Thoracic aorta (tissue), 2 donors: ENCODE data around the gene MAML2. TPM values are rescaled to one million over a fixed set of nuclear protein-coding genes. Genes with fewer than 3 reads are reported as not detected.
A peak's percentile ranks its signal among the peaks of the same experiment; 100 is the strongest.

Source experiments
- ATAC-seq: fragments of 150-250 bp; one replicate; pipeline ENCODE4 v1.8.0; 2017; ENCODE audit warnings: low read depth; ENCODE audit not compliant: insufficient number of reproducible peaks, low FRiP score
- DNase-seq: peaks from one replicate; pipeline ENCODE4 v3.0.0-alpha.2; 2020; ENCODE audit warnings: low spot score
- H3K27ac ChIP-seq, 2 donors: fragments of 200-600 bp; sonication (generic); 1 replicate in 1 of 2; 2 replicates in 1 of 2; pipeline ENCODE4 v1.5.1; 2016; ENCODE audit warnings: mild to moderate bottlenecking in 2 of 2, moderate library complexity in 2 of 2
- H3K27me3 ChIP-seq: fragments of 200-600 bp; sonication (generic); replicated peaks from 2 replicates; pipeline ENCODE4 v1.6.0; 2016; ENCODE audit warnings: mild to moderate bottlenecking; ENCODE audit not compliant: insufficient read depth
- H3K36me3 ChIP-seq: fragments of 200-600 bp; sonication (generic); one replicate; pipeline ENCODE4 v1.5.1; 2016
- H3K4me1 ChIP-seq, 2 donors: fragments of 200-600 bp; sonication (generic); 1 replicate in 1 of 2; 2 replicates in 1 of 2; pipeline versions ENCODE4 v1.5.1 to v1.6.0; 2016; ENCODE audit warnings: low read depth in 2 of 2, mild to moderate bottlenecking in 1 of 2; ENCODE audit not compliant: control insufficient read depth in 1 of 2
- H3K4me3 ChIP-seq: fragments of 200-600 bp; sonication (generic); 2 replicates; pipeline ENCODE4 v1.5.1; 2016; ENCODE audit warnings: mild to moderate bottlenecking
- H3K9me3 ChIP-seq: fragments of 200-600 bp; sonication (generic); 2 replicates; pipeline ENCODE4 v1.5.1; 2016
- total RNA-seq, 2 donors: library from RNA; depleted of rRNA; stranded (reverse); fragments of >200 nt; gene quantifications; one replicate each; pipeline versions ENCODE4 v1.1.0 to v1.2.3, GENCODE V29; 2016
- TF ChIP-seq, protein P1 (sequence below): fragments of 200-600 bp; sonication (generic); IDR thresholded peaks from one replicate; pipeline ENCODE4 v1.5.1; 2019; ENCODE audit warnings: antibody characterized with exemption

MAML2 gene
- total RNA-seq, 2 donors from 2014 or later: 23.4 to 29.6 TPM

DNA sequence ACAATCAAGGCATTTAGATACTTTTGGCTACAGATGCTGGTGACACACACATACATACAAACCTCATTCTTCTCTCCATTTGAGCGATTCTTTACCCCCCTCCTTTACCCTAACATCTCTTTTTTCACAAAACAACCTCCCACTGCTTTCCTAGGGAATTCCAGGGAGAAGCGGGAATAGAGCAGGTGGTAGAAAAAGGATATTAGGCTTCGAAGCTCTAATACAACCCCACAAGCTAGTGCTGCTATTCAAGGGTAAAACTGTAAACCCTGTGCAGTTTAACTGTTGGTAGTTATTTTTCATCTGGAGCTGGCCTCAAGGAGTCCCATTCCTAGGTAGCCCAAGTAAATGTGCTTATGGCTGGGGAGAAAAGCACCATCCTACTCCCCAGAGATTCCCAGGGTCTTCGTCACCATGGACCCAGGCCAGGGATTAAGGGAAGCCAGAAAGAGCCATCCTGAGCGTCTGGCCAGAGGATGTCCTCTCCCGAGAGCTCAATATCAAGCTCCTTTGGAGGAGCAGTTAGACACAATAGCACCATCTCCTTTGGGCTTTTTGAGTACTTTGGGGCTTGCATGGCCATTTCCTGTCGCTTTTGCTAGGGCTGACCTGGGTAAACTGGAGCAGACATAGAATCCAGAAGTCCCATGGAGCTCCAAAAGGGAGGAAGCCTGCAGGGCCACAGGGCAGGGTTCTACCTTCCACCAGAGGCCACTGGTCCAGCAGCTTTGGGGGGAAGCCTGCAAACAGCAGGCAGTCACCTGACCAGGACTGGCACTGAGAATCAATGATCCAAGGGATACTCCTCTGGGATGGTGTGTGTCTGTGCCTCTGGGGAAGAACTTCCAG, 3.1 kb downstream of the MAML2 start:
- peak overlapping the region; percentile 87 to 88 for H3K27ac ChIP-seq
- peak overlapping the region; percentile 98 for H3K4me3 ChIP-seq
- no peaks in the 10 kb centered on the region for H3K27me3 ChIP-seq
- H3K36me3 ChIP-seq: no peaks in the 10 kb centered on the region
- ATAC-seq (no peak), DNase-seq (no peak)
- peaks cover 40 to 54% of the 10 kb centered on the region in 2 donors for H3K4me1 ChIP-seq
- TF ChIP-seq, protein P1, sequence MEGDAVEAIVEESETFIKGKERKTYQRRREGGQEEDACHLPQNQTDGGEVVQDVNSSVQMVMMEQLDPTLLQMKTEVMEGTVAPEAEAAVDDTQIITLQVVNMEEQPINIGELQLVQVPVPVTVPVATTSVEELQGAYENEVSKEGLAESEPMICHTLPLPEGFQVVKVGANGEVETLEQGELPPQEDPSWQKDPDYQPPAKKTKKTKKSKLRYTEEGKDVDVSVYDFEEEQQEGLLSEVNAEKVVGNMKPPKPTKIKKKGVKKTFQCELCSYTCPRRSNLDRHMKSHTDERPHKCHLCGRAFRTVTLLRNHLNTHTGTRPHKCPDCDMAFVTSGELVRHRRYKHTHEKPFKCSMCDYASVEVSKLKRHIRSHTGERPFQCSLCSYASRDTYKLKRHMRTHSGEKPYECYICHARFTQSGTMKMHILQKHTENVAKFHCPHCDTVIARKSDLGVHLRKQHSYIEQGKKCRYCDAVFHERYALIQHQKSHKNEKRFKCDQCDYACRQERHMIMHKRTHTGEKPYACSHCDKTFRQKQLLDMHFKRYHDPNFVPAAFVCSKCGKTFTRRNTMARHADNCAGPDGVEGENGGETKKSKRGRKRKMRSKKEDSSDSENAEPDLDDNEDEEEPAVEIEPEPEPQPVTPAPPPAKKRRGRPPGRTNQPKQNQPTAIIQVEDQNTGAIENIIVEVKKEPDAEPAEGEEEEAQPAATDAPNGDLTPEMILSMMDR: no peak
- H3K9me3 ChIP-seq: no peaks in the 10 kb centered on the region

DNA sequence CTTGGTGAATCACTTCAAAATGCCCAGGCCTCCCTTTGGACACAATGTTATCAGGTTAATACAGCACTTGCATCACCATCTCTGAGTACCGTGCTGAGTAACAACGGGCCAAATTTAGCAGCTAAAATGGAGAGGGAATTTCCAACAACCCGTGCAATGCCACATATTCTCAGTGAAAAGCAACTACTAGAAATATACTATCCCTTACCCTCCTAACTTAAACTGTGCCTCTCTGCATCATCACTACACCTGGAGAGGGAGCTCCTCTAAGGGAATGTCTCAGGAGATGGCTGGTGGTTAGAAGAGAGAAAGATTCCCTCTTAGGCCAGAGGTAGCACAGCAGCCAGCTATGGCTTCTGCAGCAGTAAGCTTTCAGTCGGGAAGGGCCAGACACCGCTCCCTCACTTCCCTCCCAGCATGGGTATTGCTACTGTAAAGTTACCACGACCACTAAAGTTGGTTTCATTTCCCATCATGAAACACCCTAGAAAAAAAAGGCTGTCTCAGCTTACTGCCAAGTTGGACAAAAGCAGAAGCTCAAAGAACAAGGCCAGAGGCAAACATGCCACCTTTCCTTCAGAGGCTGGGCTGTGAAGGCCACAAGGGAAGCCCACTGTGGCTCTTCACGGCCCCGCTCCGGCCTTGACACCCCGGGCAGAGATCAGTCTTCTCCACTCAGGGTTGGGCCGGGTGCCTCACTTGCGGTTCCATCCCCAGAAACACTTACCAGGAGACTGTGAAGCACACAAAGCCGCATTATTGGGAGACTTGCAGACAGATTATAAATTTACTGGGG, 3.9 kb downstream of the MAML2 start:
- no peaks in the 10 kb centered on the region for H3K36me3 ChIP-seq
- H3K27ac ChIP-seq: peak overlapping the region; percentile 87 to 88
- no peaks in the 10 kb centered on the region for H3K9me3 ChIP-seq
- peaks cover 40 to 54% of the 10 kb centered on the region in 2 donors for H3K4me1 ChIP-seq
- TF ChIP-seq, protein P1: no peak
- peak overlapping the region; percentile 98 for H3K4me3 ChIP-seq
- DNase-seq (no peak), ATAC-seq (peak; percentile 52)
- H3K27me3 ChIP-seq: no peaks in the 10 kb centered on the region

DNA sequence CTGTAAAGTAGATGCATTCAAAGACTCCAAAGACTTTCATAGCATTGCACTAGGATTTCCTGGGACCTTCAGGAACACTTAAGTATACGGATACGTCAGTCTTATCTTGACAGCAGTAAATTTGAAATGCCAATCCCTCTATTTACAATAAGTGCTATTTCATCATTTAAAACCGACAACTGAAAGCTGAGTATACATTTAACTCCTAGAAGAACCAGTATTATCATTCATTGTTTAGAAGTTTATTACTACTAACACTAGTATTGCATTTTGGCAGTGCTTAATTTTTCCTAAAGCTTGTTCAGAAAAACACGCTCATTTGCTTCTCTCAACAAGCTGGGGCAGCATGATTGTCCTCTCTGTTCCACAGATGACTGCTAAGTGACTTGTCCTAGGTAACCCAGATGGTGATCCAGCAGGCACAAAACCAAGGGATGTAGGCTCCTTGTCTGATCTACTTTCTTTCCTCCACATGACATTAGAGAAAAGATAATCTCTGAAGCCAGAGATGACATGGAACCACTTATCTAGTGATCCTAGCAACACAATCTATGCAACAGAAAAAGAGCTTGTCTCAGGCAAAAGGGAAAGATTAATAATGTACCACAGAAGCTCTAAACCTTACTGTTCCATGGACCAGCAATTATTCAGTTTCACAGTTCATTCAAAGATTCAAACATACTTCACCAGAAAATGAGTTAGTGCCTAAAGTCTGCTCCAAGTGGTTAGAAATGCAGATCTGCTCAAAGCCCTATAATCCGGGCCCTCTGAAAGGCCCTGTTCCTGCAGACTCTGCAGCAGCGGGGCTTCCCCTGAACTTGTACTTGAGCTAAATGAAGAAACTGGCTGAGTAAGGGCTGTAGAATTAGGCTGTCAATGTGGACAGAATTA, 5.2 kb downstream of the MAML2 start:
- H3K9me3 ChIP-seq: no peaks in the 10 kb centered on the region
- H3K4me3 ChIP-seq: peak overlapping the region; percentile 98
- TF ChIP-seq, protein P1: no peak
- no peak for ATAC-seq
- H3K36me3 ChIP-seq: no peaks in the 10 kb centered on the region
- no peak for DNase-seq
- H3K27me3 ChIP-seq: no peaks in the 10 kb centered on the region
- peaks cover 46 to 63% of the 10 kb centered on the region in 2 donors for H3K4me1 ChIP-seq
- H3K27ac ChIP-seq: peak overlapping the region; percentile 87 to 88

DNA sequence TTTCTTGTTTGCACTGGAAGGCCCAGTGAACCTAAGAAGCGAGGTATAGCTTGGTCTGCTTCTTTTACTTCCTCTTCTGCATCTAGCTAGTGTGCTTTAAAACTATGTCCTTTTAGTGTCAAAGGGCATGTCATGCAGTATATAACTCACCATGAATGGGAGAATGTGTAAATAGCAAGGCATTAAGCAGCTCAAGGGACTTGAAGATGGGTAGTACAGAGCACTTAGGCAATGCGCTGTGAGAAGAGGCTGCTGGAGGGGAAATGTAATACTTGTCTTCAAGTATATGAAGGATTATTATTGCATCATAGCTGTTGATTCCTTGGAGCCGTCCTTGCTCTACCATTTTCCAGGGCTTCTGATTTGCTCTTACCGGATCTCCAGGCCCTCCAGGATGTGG, 7.6 kb downstream of the MAML2 start:
- no peaks in the 10 kb centered on the region for H3K9me3 ChIP-seq
- H3K27ac ChIP-seq: no peak overlapping the region
- TF ChIP-seq, protein P1: no peak
- ATAC-seq (no peak), DNase-seq (no peak)
- peaks cover 54 to 79% of the 10 kb centered on the region in 2 donors for H3K4me1 ChIP-seq
- H3K4me3 ChIP-seq: no peak overlapping the region
- H3K36me3 ChIP-seq: no peaks in the 10 kb centered on the region
- H3K27me3 ChIP-seq: no peaks in the 10 kb centered on the region
